ENCODE measurements around the gene CBL.

The CBL gene

DNA sequence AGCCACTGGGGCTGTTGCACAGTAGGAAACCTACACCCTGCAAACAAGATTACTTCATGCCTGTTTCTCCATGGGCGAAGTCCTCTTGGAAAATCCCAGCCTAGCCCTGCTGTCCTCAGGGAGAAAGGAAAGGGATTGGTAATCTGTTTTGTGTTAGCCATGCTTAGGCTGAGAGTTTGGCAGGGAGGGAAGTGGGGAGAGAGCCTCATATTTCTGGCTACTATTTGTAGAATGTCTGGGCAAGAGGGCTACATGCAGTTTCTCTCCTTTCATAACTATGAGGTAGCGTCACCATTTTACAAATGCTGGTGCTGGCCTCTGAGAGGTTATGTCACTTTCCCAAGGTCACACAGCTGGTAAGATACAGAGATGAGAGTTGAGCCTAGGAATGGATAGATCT is 141.1 kb downstream of the CBL start:
- DNase-seq (ENCODE audit: low spot score) = no peak

DNA sequence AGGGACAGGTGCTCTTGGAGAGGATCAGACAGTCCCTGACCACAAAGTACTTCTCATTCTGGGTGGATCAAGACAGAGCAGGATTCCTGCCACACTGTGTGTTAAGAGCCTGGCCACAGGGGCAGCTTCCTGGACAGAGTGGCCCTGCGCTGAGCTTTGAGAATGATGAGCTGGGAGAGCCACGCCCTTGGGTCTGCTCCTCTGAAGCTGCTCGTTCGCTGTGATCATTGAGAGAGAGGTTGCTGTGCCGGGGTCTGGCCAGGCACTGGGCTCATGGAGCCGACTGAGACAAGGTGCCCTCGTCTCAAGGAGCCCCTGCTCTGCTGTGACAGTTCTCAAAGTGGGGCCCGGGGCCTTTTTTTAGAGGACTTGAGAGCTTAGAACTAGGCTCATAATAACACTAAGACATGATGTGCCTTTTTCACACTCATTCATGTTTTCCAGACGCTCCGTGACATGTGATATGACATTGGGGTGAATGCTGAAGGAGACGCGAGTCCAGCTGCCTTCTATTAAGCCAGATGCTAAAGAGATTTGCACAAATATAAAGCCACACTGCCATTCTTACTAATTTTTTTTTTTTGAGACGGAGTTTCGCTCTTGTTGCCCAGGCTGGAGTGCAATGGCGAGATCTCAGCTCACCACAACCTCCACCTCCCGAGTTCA is 141.9 kb downstream of the CBL start:
- no peak for DNase-seq (ENCODE audit: low spot score)

DNA sequence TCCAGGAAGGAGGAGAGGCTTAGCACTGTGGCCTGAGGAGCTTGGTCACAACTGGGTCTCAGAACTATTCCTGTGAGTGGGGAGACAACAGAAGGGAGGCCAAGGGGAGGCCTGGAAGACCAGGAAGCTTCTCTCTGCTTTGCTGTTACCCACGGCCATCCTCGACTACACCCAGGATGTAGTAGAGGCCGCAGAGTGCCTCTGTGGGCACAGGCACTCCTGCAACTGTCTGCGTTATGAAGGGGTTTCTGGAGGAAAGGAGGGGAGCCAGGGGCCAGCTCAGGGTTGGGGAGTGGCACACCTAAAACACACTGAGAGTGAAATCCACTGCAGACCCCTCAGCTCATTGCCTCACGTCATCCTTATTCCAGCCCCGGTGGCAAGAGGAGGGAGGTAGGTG is 144.2 kb downstream of the CBL start:
- no peak for DNase-seq (ENCODE audit: low spot score)

DNA sequence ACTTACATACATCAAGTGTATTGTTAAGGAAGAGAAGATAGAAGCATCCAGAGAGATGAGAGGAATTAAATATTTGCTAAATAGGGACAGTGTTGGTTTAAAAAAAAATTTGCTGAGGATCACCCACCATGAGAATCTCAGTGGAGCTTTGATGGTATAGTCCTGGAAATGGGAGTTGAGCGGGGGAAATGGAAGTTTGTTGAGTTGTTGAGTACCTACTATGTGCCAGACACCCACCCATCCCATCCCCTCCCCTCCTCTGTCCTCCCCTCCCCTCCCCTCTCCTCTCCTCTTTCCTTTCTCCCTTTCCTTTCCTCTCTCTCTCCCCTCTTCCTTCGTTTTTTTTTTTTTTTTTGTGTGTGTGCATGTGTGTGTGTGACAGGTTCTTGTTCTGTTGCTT is 145.1 kb downstream of the CBL start:
- DNase-seq (ENCODE audit: low spot score) = no peak

DNA sequence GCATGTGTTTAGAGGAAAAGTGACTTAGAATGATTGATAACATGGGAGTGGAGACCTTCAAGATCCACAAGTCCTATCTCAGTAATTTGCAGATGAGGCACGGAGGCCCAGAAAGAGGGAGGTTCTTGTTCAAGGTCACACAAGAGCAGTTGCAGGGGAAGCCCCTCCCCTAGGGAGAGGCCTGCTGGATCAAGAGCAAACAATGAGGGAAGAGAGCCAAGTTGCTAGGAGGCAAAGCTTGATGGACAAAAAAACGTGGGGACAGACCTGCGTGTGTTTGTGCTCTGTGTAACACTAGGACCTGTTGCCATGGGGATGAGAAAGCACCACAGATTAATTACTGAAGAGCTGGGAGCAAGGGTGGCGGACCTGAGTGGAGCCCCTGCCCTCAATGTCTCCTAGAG is 146.7 kb downstream of the CBL start:
- DNase-seq (ENCODE audit: low spot score) = peak; percentile 37

DNA sequence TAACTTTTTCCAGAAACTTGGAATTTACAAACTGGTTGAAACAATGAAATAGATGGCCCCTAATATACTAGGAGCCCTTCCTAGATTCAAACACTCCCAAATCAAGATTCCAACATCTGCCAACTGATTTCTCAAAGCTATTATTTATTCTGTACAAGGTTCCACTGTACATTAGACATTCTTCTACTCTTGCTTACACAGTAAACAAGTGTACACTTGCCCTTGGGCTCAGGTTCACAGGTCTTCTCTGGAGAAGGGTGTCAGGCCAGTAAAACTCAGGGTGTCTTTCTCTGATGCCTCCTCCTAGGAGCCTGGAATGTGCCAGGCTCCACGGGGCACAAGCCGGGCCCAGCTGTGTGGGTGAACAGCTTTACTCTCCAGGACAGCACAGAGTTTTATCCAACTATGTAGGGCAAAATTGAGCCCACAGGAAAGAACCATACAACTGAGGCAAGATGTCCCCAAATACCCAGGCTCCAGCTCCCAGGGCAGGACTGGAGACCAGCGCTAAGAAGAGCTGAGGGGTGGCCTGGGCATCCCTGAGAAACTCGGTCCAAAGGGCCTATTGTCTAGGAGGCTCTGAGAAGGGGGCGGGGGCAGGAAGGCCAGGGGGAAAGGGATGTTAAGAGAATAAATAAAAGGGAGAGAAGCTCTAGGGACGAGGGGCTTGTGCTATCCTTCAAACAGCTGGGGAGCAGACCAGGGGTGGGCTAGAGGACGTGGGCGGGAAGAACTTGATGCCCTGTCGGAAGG is 149.1 kb downstream of the CBL start:
- DNase-seq (ENCODE audit: low spot score) = no peak

DNA sequence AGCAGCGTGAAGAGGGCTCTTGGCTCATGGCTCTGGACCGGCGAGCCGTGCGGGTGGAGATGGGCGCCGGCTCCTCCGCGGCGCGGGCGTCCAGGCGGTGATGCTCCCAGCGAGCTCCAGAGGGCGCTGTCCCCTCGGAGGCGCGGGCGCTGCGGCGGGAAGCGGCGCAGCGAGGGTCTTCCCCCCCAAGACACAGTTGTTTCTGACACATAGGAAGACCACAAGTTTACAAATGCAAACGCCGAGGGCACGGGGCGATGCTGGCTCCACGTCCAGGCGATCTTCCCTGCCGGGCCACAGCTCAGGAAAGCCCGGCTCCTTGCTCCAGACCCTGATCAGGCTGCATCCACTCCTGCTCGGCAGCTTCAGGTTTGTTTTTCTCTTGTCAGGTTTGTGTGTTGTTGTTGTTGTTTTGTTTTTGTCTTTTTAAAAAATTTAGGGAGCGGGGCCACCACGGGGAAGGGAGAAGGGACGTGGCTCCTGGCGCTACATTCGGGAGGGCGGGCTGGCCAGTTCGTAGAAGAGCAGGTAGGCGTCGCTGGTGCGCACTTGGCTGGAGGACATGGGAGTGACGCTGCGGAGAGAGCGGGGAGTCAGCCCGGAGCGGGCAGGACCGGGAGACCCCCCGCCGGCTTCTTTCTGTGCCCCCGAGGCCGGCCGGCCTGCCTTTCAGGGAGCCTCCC is 150.4 kb downstream of the CBL start:
- DNase-seq (ENCODE audit: low spot score) = peak; percentile 71

DNA sequence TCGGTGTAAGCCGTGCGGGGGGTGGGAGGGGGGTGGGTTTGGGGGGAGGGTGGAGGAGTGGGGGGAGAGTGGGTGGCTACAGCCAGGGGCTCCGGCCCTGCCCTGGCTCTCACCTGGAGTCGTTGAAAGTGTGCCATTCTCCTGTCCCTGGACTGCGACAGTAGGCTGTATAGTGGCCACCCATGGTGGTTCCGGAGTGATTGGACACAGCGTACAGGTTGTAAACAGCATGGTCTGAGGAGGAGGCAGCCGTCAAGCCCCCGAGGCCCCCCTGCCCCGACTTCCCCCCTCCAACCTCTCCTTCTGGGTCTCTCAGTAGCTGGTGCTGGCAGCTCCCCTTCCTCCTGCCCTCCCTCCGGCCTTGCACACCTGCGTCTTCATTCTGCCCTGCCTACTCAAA is 150.9 kb downstream of the CBL start:
- no peak for DNase-seq (ENCODE audit: low spot score)
